ENCODE measurements around the gene CLDN3. TPM values are rescaled to one million over a fixed set of nuclear protein-coding genes. Genes with fewer than 3 reads are reported as not detected.

The CLDN3 gene, protein sequence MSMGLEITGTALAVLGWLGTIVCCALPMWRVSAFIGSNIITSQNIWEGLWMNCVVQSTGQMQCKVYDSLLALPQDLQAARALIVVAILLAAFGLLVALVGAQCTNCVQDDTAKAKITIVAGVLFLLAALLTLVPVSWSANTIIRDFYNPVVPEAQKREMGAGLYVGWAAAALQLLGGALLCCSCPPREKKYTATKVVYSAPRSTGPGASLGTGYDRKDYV
- total RNA-seq = not detected in 2 replicates

DNA sequence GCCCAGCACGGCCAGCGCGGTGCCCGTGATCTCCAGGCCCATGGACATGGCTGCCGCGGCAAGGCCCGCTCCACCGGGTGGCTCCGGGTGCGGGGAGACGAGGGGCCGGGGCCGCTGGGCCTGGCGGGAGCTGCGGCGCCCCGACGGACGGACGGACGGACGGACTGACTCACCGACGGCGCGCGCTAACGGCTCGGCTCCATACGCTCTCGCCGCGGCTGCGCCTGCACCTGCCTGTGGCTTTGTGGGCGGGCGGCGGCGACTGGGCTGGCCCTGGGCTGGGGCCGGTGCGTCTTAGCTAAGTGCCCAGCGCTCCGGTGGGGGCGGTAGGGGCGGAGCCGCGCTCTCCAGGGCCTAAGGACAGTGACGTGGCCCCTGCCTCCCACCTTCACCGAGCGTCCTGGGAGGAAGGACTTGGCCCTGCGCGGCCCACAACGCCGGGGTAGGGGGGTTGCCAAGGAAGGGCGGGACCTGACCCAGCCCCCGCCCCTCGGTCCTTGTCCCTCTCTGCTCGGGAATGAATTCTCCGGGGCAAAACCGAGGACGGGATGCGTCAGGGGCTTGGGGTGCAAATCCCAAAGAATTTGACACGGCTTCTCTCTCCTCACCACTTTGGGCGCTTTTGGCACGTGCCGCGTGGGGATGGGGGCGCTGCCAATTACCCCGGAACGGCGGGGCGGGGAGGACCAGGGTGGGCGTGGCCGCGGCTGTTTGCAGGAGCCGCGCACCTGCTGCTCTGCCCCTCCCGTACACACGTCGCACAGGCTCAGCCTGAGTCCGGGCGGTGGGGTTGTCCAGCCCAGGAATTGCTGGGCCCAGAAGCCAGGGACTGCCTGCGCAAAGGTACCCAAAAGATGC is at the start of gene CLDN3:
CLDN3 (minus strand) TSS at position 269 of the 858 bp plus-strand sequence; CDS start at position 48, 221 bp downstream.
- Histone ChIP-seq H4K20me1 (ENCODE audit: insufficient read depth, low read length) (no peaks in the 10 kb centered on the region), H3K4me2 (ENCODE audit: insufficient read depth, low read length) (peak within 1 kb of the TSS; percentile 68), H3K4me3 (ENCODE audit: insufficient read depth, low read length) (peak within 1 kb of the TSS; percentile 60), H3K27ac (ENCODE audit: low read depth, low read length) (no peak within 1 kb of the TSS), H3K27me3 (ENCODE audit: insufficient read depth, low read length) (peaks cover 36% of the 10 kb centered on the region), H3K36me3 (ENCODE audit: insufficient read depth, low read length) (no peaks in the 10 kb centered on the region), H3K4me1 (ENCODE audit: insufficient read depth, low read length) (no peaks in the 10 kb centered on the region), H2AFZ (ENCODE audit: low read length) (no peak within 1 kb of the TSS), H3K9me3 (ENCODE audit: low read depth, low read length) (no peaks in the 10 kb centered on the region), H3K79me2 (ENCODE audit: insufficient read depth, low read length) (no peaks in the 10 kb centered on the region)
- DNase-seq (ENCODE audit: insufficient read length, low spot score, missing footprints) = peak; percentile 27
- TF ChIP-seq, protein P1, sequence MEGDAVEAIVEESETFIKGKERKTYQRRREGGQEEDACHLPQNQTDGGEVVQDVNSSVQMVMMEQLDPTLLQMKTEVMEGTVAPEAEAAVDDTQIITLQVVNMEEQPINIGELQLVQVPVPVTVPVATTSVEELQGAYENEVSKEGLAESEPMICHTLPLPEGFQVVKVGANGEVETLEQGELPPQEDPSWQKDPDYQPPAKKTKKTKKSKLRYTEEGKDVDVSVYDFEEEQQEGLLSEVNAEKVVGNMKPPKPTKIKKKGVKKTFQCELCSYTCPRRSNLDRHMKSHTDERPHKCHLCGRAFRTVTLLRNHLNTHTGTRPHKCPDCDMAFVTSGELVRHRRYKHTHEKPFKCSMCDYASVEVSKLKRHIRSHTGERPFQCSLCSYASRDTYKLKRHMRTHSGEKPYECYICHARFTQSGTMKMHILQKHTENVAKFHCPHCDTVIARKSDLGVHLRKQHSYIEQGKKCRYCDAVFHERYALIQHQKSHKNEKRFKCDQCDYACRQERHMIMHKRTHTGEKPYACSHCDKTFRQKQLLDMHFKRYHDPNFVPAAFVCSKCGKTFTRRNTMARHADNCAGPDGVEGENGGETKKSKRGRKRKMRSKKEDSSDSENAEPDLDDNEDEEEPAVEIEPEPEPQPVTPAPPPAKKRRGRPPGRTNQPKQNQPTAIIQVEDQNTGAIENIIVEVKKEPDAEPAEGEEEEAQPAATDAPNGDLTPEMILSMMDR (IDR thresholded peaks at IDR 0.05; ENCODE audit: extremely low read depth, low read depth, low read length) = no peak

DNA sequence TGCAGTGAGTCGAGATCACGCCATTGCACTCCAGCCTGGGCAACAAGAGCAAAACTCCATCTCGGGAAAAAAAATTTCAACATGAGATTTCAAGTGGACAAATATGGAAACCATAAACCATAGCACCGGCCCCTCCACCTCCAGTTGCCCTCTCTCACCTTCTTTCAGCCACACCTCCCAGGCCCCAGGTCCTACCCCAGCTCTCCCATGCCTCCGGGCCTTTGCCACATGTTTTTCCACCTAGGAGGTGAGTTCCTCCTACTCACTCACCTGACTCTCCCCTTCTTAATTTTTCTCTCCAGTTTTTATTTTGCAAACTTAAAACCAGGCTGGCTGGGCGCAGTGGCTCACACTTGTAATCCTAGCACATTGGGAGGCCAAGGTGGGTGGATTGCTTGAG is 47.1 kb upstream of the CLDN3 start:
- Histone ChIP-seq H3K4me1 (ENCODE audit: insufficient read depth, low read length) (peaks cover under 1% of the 10 kb centered on the region), H3K4me2 (ENCODE audit: insufficient read depth, low read length) (no peak overlapping the region), H2AFZ (ENCODE audit: low read length) (no peak overlapping the region), H3K36me3 (ENCODE audit: insufficient read depth, low read length) (no peaks in the 10 kb centered on the region), H3K4me3 (ENCODE audit: insufficient read depth, low read length) (no peak overlapping the region), H3K79me2 (ENCODE audit: insufficient read depth, low read length) (no peaks in the 10 kb centered on the region), H3K27me3 (ENCODE audit: insufficient read depth, low read length) (no peaks in the 10 kb centered on the region), H3K9me3 (ENCODE audit: low read depth, low read length) (no peaks in the 10 kb centered on the region), H3K27ac (ENCODE audit: low read depth, low read length) (no peak overlapping the region), H4K20me1 (ENCODE audit: insufficient read depth, low read length) (no peaks in the 10 kb centered on the region)
- TF ChIP-seq, protein P1 (IDR thresholded peaks at IDR 0.05; ENCODE audit: extremely low read depth, low read depth, low read length) = no peak
- no peak for DNase-seq (ENCODE audit: insufficient read length, low spot score, missing footprints)

DNA sequence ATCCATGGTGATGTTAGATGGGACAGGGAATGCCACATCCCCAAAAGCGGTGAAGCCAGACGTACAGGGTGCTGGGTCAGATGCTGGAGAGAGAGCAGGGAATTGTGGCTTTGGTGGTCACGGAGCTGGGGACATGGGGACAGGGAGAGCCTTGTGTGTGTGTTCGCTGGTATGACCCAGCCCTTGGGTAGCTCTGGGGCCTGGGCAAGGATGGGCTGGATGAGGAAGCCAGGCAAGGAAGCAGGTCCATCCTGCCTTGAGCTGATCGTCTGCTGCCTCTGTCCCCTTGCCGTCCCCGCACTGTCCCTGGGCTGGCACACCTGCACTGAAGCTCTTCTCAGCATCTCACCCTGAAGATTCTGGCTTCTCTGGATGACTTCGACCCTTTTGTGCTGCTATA is 45.4 kb upstream of the CLDN3 start:
- H3K9me3 ChIP-seq (ENCODE audit: low read depth, low read length) = no peaks in the 10 kb centered on the region
- TF ChIP-seq, protein P1 (IDR thresholded peaks at IDR 0.05; ENCODE audit: extremely low read depth, low read depth, low read length) = no peak
- no peak for DNase-seq (ENCODE audit: insufficient read length, low spot score, missing footprints)
- H2AFZ ChIP-seq (ENCODE audit: low read length) = no peak overlapping the region
- H3K27me3 ChIP-seq (ENCODE audit: insufficient read depth, low read length) = no peaks in the 10 kb centered on the region
- no peaks in the 10 kb centered on the region for H4K20me1 ChIP-seq (ENCODE audit: insufficient read depth, low read length)
- no peaks in the 10 kb centered on the region for H3K4me1 ChIP-seq (ENCODE audit: insufficient read depth, low read length)
- H3K27ac ChIP-seq (ENCODE audit: low read depth, low read length) = no peak overlapping the region
- H3K36me3 ChIP-seq (ENCODE audit: insufficient read depth, low read length) = no peaks in the 10 kb centered on the region
- H3K4me2 ChIP-seq (ENCODE audit: insufficient read depth, low read length) = no peak overlapping the region
- H3K79me2 ChIP-seq (ENCODE audit: insufficient read depth, low read length) = no peaks in the 10 kb centered on the region
- no peak overlapping the region for H3K4me3 ChIP-seq (ENCODE audit: insufficient read depth, low read length)

DNA sequence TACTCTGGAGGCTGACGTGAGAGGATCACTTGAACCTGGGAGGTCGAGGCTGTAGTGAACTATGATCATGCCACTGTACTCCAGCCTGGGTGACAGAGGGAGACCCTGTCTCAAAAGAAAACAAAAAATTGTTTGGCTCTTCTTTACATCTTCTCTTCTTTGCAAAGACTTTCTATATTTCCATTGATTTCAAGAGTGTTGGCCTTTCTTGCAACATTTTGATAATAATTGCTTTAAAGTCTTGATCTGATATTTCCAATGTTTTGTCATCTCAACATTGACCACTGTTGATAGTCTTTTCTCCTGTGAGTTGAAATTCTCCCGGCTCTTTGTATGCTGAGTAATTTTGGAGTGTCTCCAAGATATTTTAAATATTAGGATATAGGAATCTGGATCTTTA is 42.9 kb upstream of the CLDN3 start:
- TF ChIP-seq, protein P1 (IDR thresholded peaks at IDR 0.05; ENCODE audit: extremely low read depth, low read depth, low read length) = no peak

More for the DNA sequence above, 42.9 kb upstream of the CLDN3 start:
- no peak overlapping the region for H2AFZ ChIP-seq (ENCODE audit: low read length)
- no peak overlapping the region for H3K4me3 ChIP-seq (ENCODE audit: insufficient read depth, low read length)
- H3K36me3 ChIP-seq (ENCODE audit: insufficient read depth, low read length) = no peaks in the 10 kb centered on the region
- H3K27me3 ChIP-seq (ENCODE audit: insufficient read depth, low read length) = no peaks in the 10 kb centered on the region
- no peak overlapping the region for H3K27ac ChIP-seq (ENCODE audit: low read depth, low read length)
- no peaks in the 10 kb centered on the region for H4K20me1 ChIP-seq (ENCODE audit: insufficient read depth, low read length)
- H3K79me2 ChIP-seq (ENCODE audit: insufficient read depth, low read length) = no peaks in the 10 kb centered on the region
- no peaks in the 10 kb centered on the region for H3K9me3 ChIP-seq (ENCODE audit: low read depth, low read length)
- H3K4me1 ChIP-seq (ENCODE audit: insufficient read depth, low read length) = peaks cover 4% of the 10 kb centered on the region
- H3K4me2 ChIP-seq (ENCODE audit: insufficient read depth, low read length) = no peak overlapping the region
- DNase-seq (ENCODE audit: insufficient read length, low spot score, missing footprints) = peak; percentile 39

All from osteoblast (primary cell).